ENCODE results near the gene SLC25A45. TPM values are rescaled to one million over a fixed set of nuclear protein-coding genes. Genes with fewer than 3 reads are reported as not detected.

The SLC25A45 gene
- total and polyA plus RNA-seq, 2 donors (not counting 1 experiment from before 2014, with no cell fraction given), result 16.4 to 80.6 TPM

DNA sequence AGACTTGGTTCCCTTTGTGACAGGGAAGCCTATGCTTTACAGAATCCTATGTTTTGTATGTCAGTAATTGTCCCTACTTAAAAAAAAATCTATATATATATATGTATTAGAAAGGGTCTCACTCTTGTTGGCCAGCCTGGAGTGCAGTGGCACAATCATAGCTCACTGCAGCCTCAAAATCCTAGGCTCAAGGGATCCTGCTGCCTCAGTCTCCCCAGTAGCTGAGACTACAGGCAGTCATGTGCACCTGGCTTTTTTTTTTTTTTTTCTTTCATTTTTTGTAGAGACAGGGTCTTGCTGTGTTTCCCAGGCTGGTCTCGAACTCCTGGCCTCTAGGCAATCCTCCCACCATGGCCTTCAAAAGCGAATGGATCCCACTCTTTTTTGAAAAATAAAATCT is 38.1 kb upstream of the SLC25A45 start:
- H3K27ac Mint-ChIP-seq, result peak overlapping the region; percentile 100
- Histone ChIP-seq H3K9me3 (ENCODE audit: control extremely low read depth in 1 of 3, control insufficient read depth in 2 of 3, insufficient read depth in 1 of 3, low read length in 2 of 3) (no peaks in the 10 kb centered on the region), H3K27ac (ENCODE audit: low read length in 2 of 2) (peak overlapping the region; percentile 91 to 97), H3K79me2 (ENCODE audit: control insufficient read depth, insufficient read depth, low read length) (peaks cover 65% of the 10 kb centered on the region), H3K9ac (ENCODE audit: low read length) (peak overlapping the region; percentile 12), H2AFZ (ENCODE audit: insufficient read depth, low read depth, low read length, poor library complexity, severe bottlenecking) (no peak overlapping the region), H3K4me2 (replicated peaks; ENCODE audit: low read depth, low read length, poor library complexity, severe bottlenecking) (peak overlapping the region; percentile 94), H3K4me1 (ENCODE audit: control insufficient read depth in 2 of 2, insufficient read depth in 2 of 2, low read length in 2 of 2) (peaks cover 80 to 94% of the 10 kb centered on the region in 2 donors), H4K20me1 (ENCODE audit: control insufficient read depth, insufficient read depth, low read length, poor library complexity, severe bottlenecking) (no peaks in the 10 kb centered on the region), H3K36me3 (replicated peaks in 1 of 2; ENCODE audit: control extremely low read depth in 1 of 2, control insufficient read depth in 1 of 2, extremely low read depth in 1 of 2, insufficient read depth in 2 of 2, low read length in 1 of 2) (no peaks in the 10 kb centered on the region), H3K4me3 (ENCODE audit: control extremely low read depth in 1 of 5, extremely low read depth in 1 of 5, insufficient read depth in 1 of 5, low read depth in 2 of 5, low read length in 4 of 5) (peak overlapping the region in 4 of 5 experiments; percentile 1 to 43 (median 18)), H3K27me3 (replicated peaks in 1 of 4; ENCODE audit: control extremely low read depth in 1 of 4, control insufficient read depth in 3 of 4, insufficient read depth in 4 of 4, low read length in 3 of 4) (no peaks in the 10 kb centered on the region)
- TF ChIP-seq EZH2 (IDR thresholded peaks at IDR 0.05; ENCODE audit: borderline replicate concordance, insufficient read depth, low read depth, low read length, poor library complexity, severe bottlenecking), result no peak
- TF ChIP-seq, protein P1, sequence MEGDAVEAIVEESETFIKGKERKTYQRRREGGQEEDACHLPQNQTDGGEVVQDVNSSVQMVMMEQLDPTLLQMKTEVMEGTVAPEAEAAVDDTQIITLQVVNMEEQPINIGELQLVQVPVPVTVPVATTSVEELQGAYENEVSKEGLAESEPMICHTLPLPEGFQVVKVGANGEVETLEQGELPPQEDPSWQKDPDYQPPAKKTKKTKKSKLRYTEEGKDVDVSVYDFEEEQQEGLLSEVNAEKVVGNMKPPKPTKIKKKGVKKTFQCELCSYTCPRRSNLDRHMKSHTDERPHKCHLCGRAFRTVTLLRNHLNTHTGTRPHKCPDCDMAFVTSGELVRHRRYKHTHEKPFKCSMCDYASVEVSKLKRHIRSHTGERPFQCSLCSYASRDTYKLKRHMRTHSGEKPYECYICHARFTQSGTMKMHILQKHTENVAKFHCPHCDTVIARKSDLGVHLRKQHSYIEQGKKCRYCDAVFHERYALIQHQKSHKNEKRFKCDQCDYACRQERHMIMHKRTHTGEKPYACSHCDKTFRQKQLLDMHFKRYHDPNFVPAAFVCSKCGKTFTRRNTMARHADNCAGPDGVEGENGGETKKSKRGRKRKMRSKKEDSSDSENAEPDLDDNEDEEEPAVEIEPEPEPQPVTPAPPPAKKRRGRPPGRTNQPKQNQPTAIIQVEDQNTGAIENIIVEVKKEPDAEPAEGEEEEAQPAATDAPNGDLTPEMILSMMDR (IDR thresholded peaks at IDR 0.05), result no peak
- peak overlapping the region; percentile 92 for H3K4me3 Mint-ChIP-seq
- ATAC-seq (ENCODE audit: low read depth), result no peak
- CTCF ChIA-PET, result interaction anchor here (1.3 to 14.9 kb wide), 5 partner anchors 12 to 84 kb away, joined by 5 to 541 read pairs (median 6); partner anchors contain the start of genes FRMD8, MALAT1 and SLC25A45
- intact Hi-C loops (cut with micrococcal nuclease), result no loop called here
- no peaks in the 10 kb centered on the region for H3K9me3 Mint-ChIP-seq (ENCODE audit: insufficient read depth)
- H3K27me3 Mint-ChIP-seq, result no peaks in the 10 kb centered on the region
- POLR2A ChIA-PET, result interaction anchor here (0.6 to 16.5 kb wide), 8 partner anchors 34 to 80 kb away, joined by 3 to 1159 read pairs (median 22); partner anchors contain the start of genes MALAT1 and SLC25A45
- DNase-seq, result no peak
- WGBS (ENCODE audit: insufficient coverage), result no CpG with 5 or more reads among the region's 2 CpGs
- peaks cover 75% of the 10 kb centered on the region for H3K4me1 Mint-ChIP-seq

DNA sequence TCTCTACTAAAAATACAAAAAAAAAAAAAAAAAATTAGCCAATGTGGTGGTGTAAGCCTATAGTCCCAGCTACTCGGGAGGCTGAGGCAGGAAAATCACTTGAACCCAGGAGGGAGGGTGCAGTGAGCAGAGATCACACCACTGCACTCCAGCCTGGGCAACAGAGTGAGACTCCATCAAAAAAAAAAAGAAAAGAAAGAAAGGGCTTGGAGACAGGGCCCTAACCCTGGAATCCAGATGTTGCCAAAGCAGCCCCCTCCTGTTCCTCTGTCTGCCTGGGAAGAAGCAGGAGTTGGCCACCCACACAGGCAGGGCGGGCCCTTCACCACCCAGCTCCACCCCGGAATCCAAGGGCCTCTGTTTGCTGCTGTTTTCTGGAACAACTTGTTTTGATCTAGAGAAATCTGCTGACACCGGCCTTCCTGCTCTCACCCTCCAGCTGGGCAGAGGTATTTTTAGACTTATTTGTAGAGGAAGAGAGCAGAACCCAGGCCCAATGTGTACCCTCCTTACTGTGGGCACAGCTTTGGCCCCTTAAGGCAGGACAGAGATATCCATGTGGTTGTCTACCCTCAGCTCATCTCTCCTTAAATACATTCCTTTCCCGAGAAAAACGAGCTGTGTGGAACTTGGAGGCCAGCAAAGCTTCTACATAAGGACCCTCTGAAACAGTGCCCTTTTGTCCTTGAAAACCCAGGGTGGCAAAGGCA is 37.5 kb upstream of the SLC25A45 start:
- Mint-ChIP-seq H3K9me3 (ENCODE audit: insufficient read depth) (no peaks in the 10 kb centered on the region), H3K4me3 (peak overlapping the region; percentile 92), H3K4me1 (peaks cover 75% of the 10 kb centered on the region), H3K27me3 (no peaks in the 10 kb centered on the region), H3K27ac (peak overlapping the region; percentile 100)
- Histone ChIP-seq H3K27ac (ENCODE audit: low read length in 2 of 2) (peak overlapping the region; percentile 91 to 97), H3K9me3 (ENCODE audit: control extremely low read depth in 1 of 3, control insufficient read depth in 2 of 3, insufficient read depth in 1 of 3, low read length in 2 of 3) (no peaks in the 10 kb centered on the region), H3K4me1 (ENCODE audit: control insufficient read depth in 2 of 2, insufficient read depth in 2 of 2, low read length in 2 of 2) (peaks cover 77 to 95% of the 10 kb centered on the region in 2 donors), H3K36me3 (replicated peaks in 1 of 2; ENCODE audit: control extremely low read depth in 1 of 2, control insufficient read depth in 1 of 2, extremely low read depth in 1 of 2, insufficient read depth in 2 of 2, low read length in 1 of 2) (no peaks in the 10 kb centered on the region), H3K9ac (ENCODE audit: low read length) (peak overlapping the region; percentile 12), H3K4me3 (ENCODE audit: control extremely low read depth in 1 of 5, extremely low read depth in 1 of 5, insufficient read depth in 1 of 5, low read depth in 2 of 5, low read length in 4 of 5) (peak overlapping the region in 4 of 5 experiments; percentile 1 to 86 (median 29)), H3K27me3 (replicated peaks in 1 of 4; ENCODE audit: control extremely low read depth in 1 of 4, control insufficient read depth in 3 of 4, insufficient read depth in 4 of 4, low read length in 3 of 4) (no peaks in the 10 kb centered on the region), H4K20me1 (ENCODE audit: control insufficient read depth, insufficient read depth, low read length, poor library complexity, severe bottlenecking) (no peaks in the 10 kb centered on the region), H3K4me2 (replicated peaks; ENCODE audit: low read depth, low read length, poor library complexity, severe bottlenecking) (peak overlapping the region; percentile 94), H3K79me2 (ENCODE audit: control insufficient read depth, insufficient read depth, low read length) (peaks cover 66% of the 10 kb centered on the region), H2AFZ (ENCODE audit: insufficient read depth, low read depth, low read length, poor library complexity, severe bottlenecking) (no peak overlapping the region)
- DNase-seq (peak; percentile 54), ATAC-seq (ENCODE audit: low read depth) (no peak)
- CTCF ChIA-PET, result interaction anchor here (1.2 to 14.9 kb wide), 6 partner anchors 8 to 84 kb away, joined by 4 to 541 read pairs (median 6); partner anchors contain the start of genes FRMD8, MALAT1 and SLC25A45
- intact Hi-C loops (cut with micrococcal nuclease), result loop anchor here (2.0 kb wide), 1 partner anchor 65 kb away; the partner anchor contains the start of gene TIGD3
- POLR2A ChIA-PET, result interaction anchor here (0.6 to 16.5 kb wide), 15 partner anchors 7 to 157 kb away, joined by 3 to 1159 read pairs (median 15); partner anchors contain the start of genes MALAT1 and SLC25A45
- no peak for TF ChIP-seq EZH2 (IDR thresholded peaks at IDR 0.05; ENCODE audit: borderline replicate concordance, insufficient read depth, low read depth, low read length, poor library complexity, severe bottlenecking)
- TF ChIP-seq, protein P1 (IDR thresholded peaks at IDR 0.05), result no peak
- 0% methylated on average over 2 of the region's 6 CpGs for WGBS (ENCODE audit: insufficient coverage)

All from B cell (primary cell).